GM23248 (cell line): ENCODE data around the gene ARSJ. TPM values are rescaled to one million over a fixed set of nuclear protein-coding genes. Genes with fewer than 3 reads are reported as not detected.
"Not testable (repeated sequence)": the region's sequence is repeated elsewhere in the genome, so short reads cannot be mapped to it uniquely, and the experiment has no call there.

Experiments used
- DNase-seq: peaks from one replicate; pipeline ENCODE4 v3.0.0-alpha.2; 2015
- H2AFZ ChIP-seq: fragments of 200-600 bp; sonication (generic); 2 replicates; pipeline ENCODE4 v1.6.1; 2016; ENCODE audit warnings: antibody characterized with exemption
- H3F3A ChIP-seq: fragments of 200-600 bp; sonication (generic); 2 replicates; pipeline ENCODE4 v1.6.1; 2016; ENCODE audit warnings: mild to moderate bottlenecking, antibody characterized with exemption, mixed run types; ENCODE audit not compliant: insufficient read depth
- H3K27ac ChIP-seq: fragments of 200-600 bp; sonication (generic); 2 replicates; pipeline ENCODE4 v1.5.1; 2016; ENCODE audit warnings: mild to moderate bottlenecking
- H3K27me3 ChIP-seq: fragments of 200-600 bp; sonication (generic); replicated peaks from 2 replicates; pipeline ENCODE4 v1.6.1; 2016; ENCODE audit warnings: mild to moderate bottlenecking; ENCODE audit not compliant: insufficient read depth
- H3K36me3 ChIP-seq: fragments of 200-600 bp; sonication (generic); 2 replicates; pipeline ENCODE4 v1.6.1; 2016; ENCODE audit warnings: low read depth, mild to moderate bottlenecking
- H3K4me1 ChIP-seq: fragments of 200-600 bp; sonication (generic); 2 replicates; pipeline ENCODE4 v1.6.1; 2016; ENCODE audit warnings: mild to moderate bottlenecking; ENCODE audit not compliant: insufficient read depth
- H3K4me2 ChIP-seq: fragments of 200-600 bp; sonication (generic); one replicate; pipeline ENCODE4 v1.6.1; 2016; ENCODE audit warnings: mild to moderate bottlenecking; ENCODE audit not compliant: unreplicated experiment
- H3K4me3 ChIP-seq: fragments of 200-600 bp; sonication (generic); 2 replicates; pipeline ENCODE4 v1.5.1; 2016; ENCODE audit warnings: mild to moderate bottlenecking
- H3K79me2 ChIP-seq: fragments of 200-600 bp; sonication (generic); 2 replicates; pipeline ENCODE4 v1.6.1; 2016; ENCODE audit warnings: mild to moderate bottlenecking; ENCODE audit not compliant: insufficient read depth
- H3K9ac ChIP-seq: fragments of 200-600 bp; sonication (generic); 2 replicates; pipeline ENCODE4 v1.6.1; 2016; ENCODE audit warnings: mild to moderate bottlenecking
- H3K9me2 ChIP-seq: fragments of 200-600 bp; sonication (generic); 2 replicates; pipeline ENCODE4 v1.6.1; 2016; ENCODE audit warnings: mixed run types, mild to moderate bottlenecking, moderate library complexity; ENCODE audit not compliant: insufficient read depth
- H3K9me3 ChIP-seq: fragments of 200-600 bp; sonication (generic); one replicate; pipeline ENCODE4 v1.6.1; 2017; ENCODE audit warnings: low read depth
- H4K20me1 ChIP-seq: fragments of 200-600 bp; sonication (generic); 2 replicates; pipeline ENCODE4 v1.6.0; 2016; ENCODE audit not compliant: insufficient read depth
- EZH2 ChIP-seq: fragments of 200-600 bp; sonication (generic); IDR thresholded peaks from 2 replicates; pipeline ENCODE4 v1.6.1; 2018; ENCODE audit warnings: antibody characterized with exemption, mild to moderate bottlenecking; ENCODE audit not compliant: insufficient read depth, poor library complexity, severe bottlenecking
- EZH2phosphoT487 ChIP-seq: fragments of 200-600 bp; sonication (generic); IDR thresholded peaks from 2 replicates; pipeline ENCODE4 v1.6.1; 2018; ENCODE audit warnings: antibody characterized with exemption, moderate library complexity, mild to moderate bottlenecking, low read depth; ENCODE audit not compliant: insufficient read depth
- WGBS, 2 experiments: methylation state at CpG; one replicate each; pipeline ENCODE4 v1.1.6; 2015 to 2017; ENCODE audit warnings: low lambda C conversion rate in 2 of 2, low coverage in 1 of 2; ENCODE audit errors: missing lambda C conversion rate in 2 of 2; 5-methylcytosine and 5-hydroxymethylcytosine counted together
- in situ Hi-C: fragments of 300-500 bp; cut with MboI; formaldehyde crosslinking; loops from 2 replicates; pipeline ENCODE4 v1.15.0; 2020
- polyA plus RNA-seq: library from polyadenylated mRNA; unstranded; fragments of >200 nt; fragmentation: Nextera tagmentation; extraction: Ambion mirVana; gene quantifications from 2 replicates; pipeline ENCODE4 v1.2.1, GENCODE V29; 2016
- total RNA-seq: library from RNA; depleted of rRNA; stranded (reverse); fragments of >200 nt; shearing (Covaris generic); gene quantifications from 2 replicates; pipeline ENCODE4 v1.2.3, GENCODE V29; 2014

Gene ARSJ
- total and polyA plus RNA-seq, 2 experiments from 2014 or later: 32.2 to 33.7 TPM

DNA sequence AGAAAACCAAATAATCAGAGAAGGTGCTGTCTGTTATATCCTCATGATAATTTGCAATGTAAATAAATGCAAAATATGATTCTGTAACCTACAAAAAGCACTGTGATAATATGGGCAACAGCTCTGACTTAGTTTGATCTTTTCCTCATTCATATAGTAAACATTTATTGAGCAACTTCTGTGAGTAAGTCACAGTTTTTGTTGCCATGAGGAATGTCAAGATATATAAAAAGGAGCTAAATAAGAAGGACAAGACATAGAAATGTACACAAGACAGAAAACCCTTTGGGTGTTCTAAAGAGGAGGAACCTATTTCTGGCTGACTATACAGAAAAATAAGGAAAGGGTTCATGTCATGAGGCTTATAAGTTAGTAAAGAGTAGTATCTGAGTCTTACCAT, 44.3 kb downstream of the ARSJ start:
- peak; percentile 43 for DNase-seq
- Histone ChIP-seq H3K36me3 (no peaks in the 10 kb centered on the region), H3K79me2 (peaks cover 90% of the 10 kb centered on the region)

DNA sequence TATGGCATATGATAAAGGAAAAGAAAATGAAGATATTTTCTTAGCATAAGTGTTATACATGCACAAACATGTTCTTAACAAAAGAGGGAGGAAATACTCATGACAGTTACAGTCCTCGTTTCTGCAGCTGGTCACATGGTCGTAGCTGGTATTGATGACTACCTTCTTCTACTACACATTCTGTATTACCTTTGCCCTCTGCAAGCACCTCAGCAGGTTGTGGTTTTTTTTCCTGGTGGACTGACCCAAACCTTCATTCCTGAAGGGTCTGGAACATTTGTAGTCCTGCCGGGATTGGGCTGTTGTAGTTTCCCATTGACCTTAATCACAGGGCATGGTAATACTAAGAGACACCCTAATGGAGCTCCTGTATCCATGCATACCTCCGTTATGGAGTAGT, 54.7 kb downstream of the ARSJ start:
- H3K27ac ChIP-seq, H2AFZ ChIP-seq, H3K9me2 ChIP-seq, H3K4me1 ChIP-seq, H3K36me3 ChIP-seq, H3K4me3 ChIP-seq, H3K4me2 ChIP-seq, in situ Hi-C loops, H3K9me3 ChIP-seq, H3K27me3 ChIP-seq, H3K9ac ChIP-seq, H4K20me1 ChIP-seq, H3F3A ChIP-seq, DNase-seq: not testable (repeated sequence)
- H3K79me2 ChIP-seq: peaks cover 94% of the 10 kb centered on the region
- WGBS, 2 experiments: 96 to 100% methylated on average over 4 of the region's 4 CpGs

More for the DNA sequence above, 44.3 kb downstream of the ARSJ start:
- no peaks in the 10 kb centered on the region for H3K9me2 ChIP-seq
- no peaks in the 10 kb centered on the region for H3K9me3 ChIP-seq
- H3K9ac ChIP-seq: no peak overlapping the region
- peaks cover 7% of the 10 kb centered on the region for H3F3A ChIP-seq
- TF ChIP-seq EZH2phosphoT487 (no peak), EZH2 (no peak)
- H3K4me3 ChIP-seq: no peak overlapping the region
- H3K4me2 ChIP-seq: no peak overlapping the region
- H3K4me1 ChIP-seq: peaks cover 9% of the 10 kb centered on the region
- H3K27ac ChIP-seq: no peak overlapping the region
- no peaks in the 10 kb centered on the region for H4K20me1 ChIP-seq
- no peak overlapping the region for H2AFZ ChIP-seq
- no peaks in the 10 kb centered on the region for H3K27me3 ChIP-seq
- in situ Hi-C loops: no loop called here

DNA sequence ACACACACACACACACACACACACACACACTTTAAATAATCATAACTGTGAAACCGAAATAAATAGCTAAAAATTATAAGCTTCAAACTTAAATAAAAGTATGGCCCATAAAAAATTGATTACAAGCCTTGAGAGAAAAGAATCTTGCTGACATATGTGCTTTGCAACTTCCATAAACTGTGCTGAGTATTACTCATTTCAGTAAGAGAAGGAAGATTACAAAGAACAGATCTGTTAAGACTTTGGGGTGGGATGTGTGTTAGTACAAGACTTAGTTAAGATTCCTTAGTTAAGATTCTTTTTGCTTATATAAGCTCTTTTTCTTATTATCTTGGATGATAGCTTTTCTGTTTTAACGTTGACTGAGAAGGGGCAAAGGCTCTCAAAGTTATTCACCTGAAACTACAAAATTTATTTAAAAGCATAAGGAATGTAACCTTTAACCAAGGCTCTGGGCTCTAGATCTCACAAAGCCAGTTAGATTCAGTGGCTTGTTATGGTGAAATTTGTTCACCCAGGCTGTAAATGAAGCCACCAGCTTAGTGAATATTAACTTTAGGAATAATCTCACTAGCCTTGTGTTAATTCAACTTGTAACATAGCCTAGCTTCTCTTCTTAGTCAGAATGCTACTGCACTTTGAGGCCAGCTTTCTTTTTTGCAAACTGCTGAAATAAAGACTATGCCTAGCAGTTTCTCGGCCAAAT, 58.2 kb downstream of the ARSJ start:
- no peak for TF ChIP-seq EZH2
- TF ChIP-seq EZH2phosphoT487: no peak
- H3K4me3 ChIP-seq: no peak overlapping the region
- H3K9me2 ChIP-seq: no peaks in the 10 kb centered on the region
- H3K4me1 ChIP-seq: peaks cover 11% of the 10 kb centered on the region
- 76 to 80% methylated on average over 3 of the region's 3 CpGs for WGBS, 2 experiments
- DNase-seq: peak; percentile 41
- peaks cover 2% of the 10 kb centered on the region; the same call in 1 of the 2 replicates for H3K36me3 ChIP-seq
- peaks cover 94% of the 10 kb centered on the region for H3K79me2 ChIP-seq
- no peaks in the 10 kb centered on the region for H3K9me3 ChIP-seq
- H2AFZ ChIP-seq: no peak overlapping the region
- H3F3A ChIP-seq: peaks cover 9% of the 10 kb centered on the region
- no peak overlapping the region for H3K27ac ChIP-seq
- H3K9ac ChIP-seq: no peak overlapping the region
- no peak overlapping the region for H3K4me2 ChIP-seq
- in situ Hi-C loops: no loop called here
- H3K27me3 ChIP-seq: no peaks in the 10 kb centered on the region
- H4K20me1 ChIP-seq: no peaks in the 10 kb centered on the region

DNA sequence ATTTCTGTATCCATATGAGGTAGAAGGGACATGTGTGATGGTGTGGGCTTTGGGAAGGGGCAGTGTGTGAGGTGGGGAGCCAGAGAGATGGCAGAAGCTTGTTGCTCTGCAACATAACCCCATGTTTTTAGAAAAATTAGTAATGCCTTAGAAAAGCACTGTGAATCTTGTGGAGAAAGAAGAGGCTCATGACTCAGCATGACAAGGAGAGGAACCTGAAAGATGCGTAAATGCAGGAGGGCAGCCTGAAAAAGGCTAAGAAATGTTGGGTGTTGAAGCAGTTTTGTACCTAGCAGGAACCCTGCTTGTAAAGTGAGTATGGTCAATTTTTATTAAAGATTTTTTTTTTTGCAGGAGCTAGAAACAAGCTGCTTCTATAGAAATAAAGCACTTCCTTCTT, 59.8 kb downstream of the ARSJ start:
- Histone ChIP-seq H3K9ac (no peak overlapping the region), H3K4me3 (no peak overlapping the region), H3K4me2 (no peak overlapping the region), H3K9me2 (no peaks in the 10 kb centered on the region), H3K27me3 (no peaks in the 10 kb centered on the region), H3K4me1 (peaks cover 11% of the 10 kb centered on the region), H3K36me3 (peaks cover 2% of the 10 kb centered on the region; the same call in 1 of the 2 replicates), H3F3A (peaks cover 9% of the 10 kb centered on the region), H3K79me2 (peaks cover 94% of the 10 kb centered on the region), H2AFZ (no peak overlapping the region), H3K9me3 (no peaks in the 10 kb centered on the region), H4K20me1 (no peaks in the 10 kb centered on the region), H3K27ac (no peak overlapping the region)
- peak; percentile 55 for DNase-seq
- 89 to 94% methylated on average over 1 of the region's 1 CpG for WGBS, 2 experiments
- TF ChIP-seq EZH2phosphoT487 (no peak), EZH2 (no peak)
- in situ Hi-C loops: no loop called here

DNA sequence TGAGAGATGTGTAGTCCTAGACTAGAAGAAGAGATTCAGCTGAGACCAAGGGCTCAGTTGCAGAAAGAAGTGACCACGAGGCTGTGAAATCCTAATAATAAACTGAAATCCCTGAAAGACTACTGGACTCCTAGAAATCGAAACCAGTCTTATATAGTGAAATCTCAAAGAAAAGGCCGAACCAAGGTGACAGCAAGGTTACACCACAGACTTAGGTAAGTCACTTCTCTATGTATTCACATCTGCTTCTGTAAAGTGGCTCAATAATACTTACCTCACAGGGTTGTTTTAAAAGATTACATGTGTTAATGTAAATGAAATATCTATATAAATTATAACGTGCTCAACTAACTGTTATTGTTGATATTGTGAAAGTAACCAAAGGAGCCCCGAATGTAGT, 60.3 kb downstream of the ARSJ start:
- Histone ChIP-seq H3K27me3 (no peaks in the 10 kb centered on the region), H3K79me2 (peaks cover 94% of the 10 kb centered on the region), H3K4me3 (no peak overlapping the region), H4K20me1 (no peaks in the 10 kb centered on the region), H3K4me2 (no peak overlapping the region), H3K27ac (no peak overlapping the region), H3K36me3 (peaks cover 2% of the 10 kb centered on the region; the same call in 1 of the 2 replicates), H3K9me2 (no peaks in the 10 kb centered on the region), H3F3A (peaks cover 9% of the 10 kb centered on the region), H2AFZ (no peak overlapping the region), H3K4me1 (peaks cover 11% of the 10 kb centered on the region), H3K9me3 (no peaks in the 10 kb centered on the region), H3K9ac (no peak overlapping the region)
- no peak for DNase-seq
- in situ Hi-C loops: no loop called here
- WGBS, 2 experiments: 47 to 50% methylated on average over 5 of the region's 5 CpGs
- TF ChIP-seq EZH2 (no peak), EZH2phosphoT487 (no peak)
